ENCODE results near the gene TYRO3.
"Not testable (repeated sequence)": the region's sequence is repeated elsewhere in the genome, so short reads cannot be mapped to it uniquely, and the experiment has no call there.

DNA sequence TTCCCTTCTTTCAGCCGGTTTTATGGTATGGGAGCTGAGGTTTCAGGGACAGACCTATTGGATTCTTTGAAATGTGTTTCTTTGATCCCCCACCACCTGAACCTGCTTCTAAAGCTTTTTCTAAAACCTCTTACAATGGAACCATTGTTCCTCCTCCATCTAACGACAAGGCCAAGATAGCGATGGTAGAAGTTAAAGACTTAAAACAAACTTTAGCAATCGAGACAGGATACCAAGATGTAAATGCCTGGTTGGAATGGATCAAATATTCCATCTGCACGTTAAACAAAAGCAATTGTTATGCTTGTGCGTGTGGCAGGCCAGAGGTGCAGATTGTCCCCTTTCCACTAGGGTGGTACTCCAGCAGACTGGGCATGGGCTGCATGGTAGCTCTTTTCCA is 32.2 kb downstream of the TYRO3 start:
- TF ChIP-seq, protein P1, sequence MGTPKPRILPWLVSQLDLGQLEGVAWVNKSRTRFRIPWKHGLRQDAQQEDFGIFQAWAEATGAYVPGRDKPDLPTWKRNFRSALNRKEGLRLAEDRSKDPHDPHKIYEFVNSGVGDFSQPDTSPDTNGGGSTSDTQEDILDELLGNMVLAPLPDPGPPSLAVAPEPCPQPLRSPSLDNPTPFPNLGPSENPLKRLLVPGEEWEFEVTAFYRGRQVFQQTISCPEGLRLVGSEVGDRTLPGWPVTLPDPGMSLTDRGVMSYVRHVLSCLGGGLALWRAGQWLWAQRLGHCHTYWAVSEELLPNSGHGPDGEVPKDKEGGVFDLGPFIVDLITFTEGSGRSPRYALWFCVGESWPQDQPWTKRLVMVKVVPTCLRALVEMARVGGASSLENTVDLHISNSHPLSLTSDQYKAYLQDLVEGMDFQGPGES (IDR thresholded peaks at IDR 0.05; ENCODE audit: low read depth, low read length): not testable (repeated sequence)
- TF ChIP-seq FOXM1 (IDR thresholded peaks at IDR 0.05; ENCODE audit: low read depth); TEAD4 (IDR thresholded peaks at IDR 0.05; ENCODE audit: borderline replicate concordance, insufficient read depth); EZH2phosphoT487 (IDR thresholded peaks at IDR 0.05; ENCODE audit: borderline replicate concordance, low read depth); RFX5 (IDR thresholded peaks at IDR 0.05; ENCODE audit: low read length): not testable (repeated sequence)
- TF ChIP-seq, protein P2, sequence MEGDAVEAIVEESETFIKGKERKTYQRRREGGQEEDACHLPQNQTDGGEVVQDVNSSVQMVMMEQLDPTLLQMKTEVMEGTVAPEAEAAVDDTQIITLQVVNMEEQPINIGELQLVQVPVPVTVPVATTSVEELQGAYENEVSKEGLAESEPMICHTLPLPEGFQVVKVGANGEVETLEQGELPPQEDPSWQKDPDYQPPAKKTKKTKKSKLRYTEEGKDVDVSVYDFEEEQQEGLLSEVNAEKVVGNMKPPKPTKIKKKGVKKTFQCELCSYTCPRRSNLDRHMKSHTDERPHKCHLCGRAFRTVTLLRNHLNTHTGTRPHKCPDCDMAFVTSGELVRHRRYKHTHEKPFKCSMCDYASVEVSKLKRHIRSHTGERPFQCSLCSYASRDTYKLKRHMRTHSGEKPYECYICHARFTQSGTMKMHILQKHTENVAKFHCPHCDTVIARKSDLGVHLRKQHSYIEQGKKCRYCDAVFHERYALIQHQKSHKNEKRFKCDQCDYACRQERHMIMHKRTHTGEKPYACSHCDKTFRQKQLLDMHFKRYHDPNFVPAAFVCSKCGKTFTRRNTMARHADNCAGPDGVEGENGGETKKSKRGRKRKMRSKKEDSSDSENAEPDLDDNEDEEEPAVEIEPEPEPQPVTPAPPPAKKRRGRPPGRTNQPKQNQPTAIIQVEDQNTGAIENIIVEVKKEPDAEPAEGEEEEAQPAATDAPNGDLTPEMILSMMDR (IDR thresholded peaks at IDR 0.05): not testable (repeated sequence)
- TF ChIP-seq, protein P3, sequence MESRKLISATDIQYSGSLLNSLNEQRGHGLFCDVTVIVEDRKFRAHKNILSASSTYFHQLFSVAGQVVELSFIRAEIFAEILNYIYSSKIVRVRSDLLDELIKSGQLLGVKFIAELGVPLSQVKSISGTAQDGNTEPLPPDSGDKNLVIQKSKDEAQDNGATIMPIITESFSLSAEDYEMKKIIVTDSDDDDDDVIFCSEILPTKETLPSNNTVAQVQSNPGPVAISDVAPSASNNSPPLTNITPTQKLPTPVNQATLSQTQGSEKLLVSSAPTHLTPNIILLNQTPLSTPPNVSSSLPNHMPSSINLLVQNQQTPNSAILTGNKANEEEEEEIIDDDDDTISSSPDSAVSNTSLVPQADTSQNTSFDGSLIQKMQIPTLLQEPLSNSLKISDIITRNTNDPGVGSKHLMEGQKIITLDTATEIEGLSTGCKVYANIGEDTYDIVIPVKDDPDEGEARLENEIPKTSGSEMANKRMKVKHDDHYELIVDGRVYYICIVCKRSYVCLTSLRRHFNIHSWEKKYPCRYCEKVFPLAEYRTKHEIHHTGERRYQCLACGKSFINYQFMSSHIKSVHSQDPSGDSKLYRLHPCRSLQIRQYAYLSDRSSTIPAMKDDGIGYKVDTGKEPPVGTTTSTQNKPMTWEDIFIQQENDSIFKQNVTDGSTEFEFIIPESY (IDR thresholded peaks at IDR 0.05; ENCODE audit: borderline replicate concordance, low read depth): not testable (repeated sequence)
